T-cell (primary cell): ENCODE measurements around the gene ERCC4. TPM values are rescaled to one million over a fixed set of nuclear protein-coding genes. Genes with fewer than 3 reads are reported as not detected.

ENCODE experiments used
- ATAC-seq, 4 experiments: fragments of 200-7000 bp in 3 of 4; fragments of 150-1000 bp in 1 of 4; cut with Tn5 transposase; replicated peaks in 1 of 4; 1 replicate in 3 of 4; 2 replicates in 1 of 4; pipeline ENCODE4 v1.10.0; 2021; ENCODE audit warnings: moderate library complexity in 3 of 4, mild to moderate bottlenecking in 2 of 4, moderate number of reproducible peaks in 1 of 4
- CTCF ChIA-PET, 2 donors: fragments of 300-600 bp; sonication (Branson Sonifier 250); formaldehyde crosslinking; loops; one replicate each; lab custom pipeline; 2022; ENCODE audit warnings: antibody characterized with exemption in 2 of 2; lab: Charles Lee
- POLR2A ChIA-PET, 2 donors: fragments of 300-600 bp; sonication (Branson Sonifier 250); formaldehyde crosslinking; loops; one replicate each; lab custom pipeline; 2022; ENCODE audit warnings: antibody characterized with exemption in 2 of 2; lab: Charles Lee
- DNase-seq, 35 experiments: peaks; one replicate each; pipeline versions ENCODE4 v3.0.0 to v3.0.0-alpha.2; 2013 to 2023
- H3K27ac ChIP-seq: one replicate; pipeline ENCODE4 v1.5.1; 2013; ENCODE audit warnings: low read length
- H3K27me3 ChIP-seq, 2 experiments: replicated peaks in 1 of 2; 1 replicate in 1 of 2; 2 replicates in 1 of 2; pipeline versions ENCODE4 v1.6.1 to v1.7.0; 2013; ENCODE audit warnings: low read length in 1 of 2, mixed read lengths in 1 of 2; ENCODE audit not compliant: control insufficient read depth in 2 of 2, insufficient read depth in 2 of 2; ENCODE audit errors: extremely low read depth in 1 of 2
- H3K36me3 ChIP-seq, 2 donors: 1 replicate in 1 of 2; 2 replicates in 1 of 2; pipeline versions ENCODE4 v1.6.1 to v1.7.0; 2013; ENCODE audit warnings: low read length in 1 of 2; ENCODE audit not compliant: control insufficient read depth in 2 of 2, insufficient read depth in 1 of 2; ENCODE audit errors: extremely low read depth in 1 of 2
- H3K4me1 ChIP-seq, 2 experiments: 1 replicate in 1 of 2; 2 replicates in 1 of 2; pipeline versions ENCODE4 v1.6.1 to v1.7.0; 2013; ENCODE audit warnings: low read length in 2 of 2, mixed read lengths in 1 of 2; ENCODE audit not compliant: insufficient read depth in 2 of 2, control insufficient read depth in 1 of 2; ENCODE audit errors: extremely low read depth in 1 of 2
- H3K4me3 ChIP-seq, 2 donors: 1 replicate in 1 of 2; 2 replicates in 1 of 2; pipeline versions ENCODE4 v1.5.1 to v1.7.0; 2013; ENCODE audit warnings: mild to moderate bottlenecking in 2 of 2, low read length in 1 of 2, moderate library complexity in 1 of 2; ENCODE audit not compliant: control insufficient read depth in 1 of 2; ENCODE audit errors: extremely low read depth in 1 of 2
- H3K9me3 ChIP-seq: 2 replicates; pipeline ENCODE4 v1.7.0; 2013
- H3K27ac Mint-ChIP-seq, 2 donors: one replicate each; pipeline ENCODE4 v1.8.0; 2020 to 2021; ENCODE audit warnings: mild to moderate bottlenecking in 2 of 2, mixed read lengths in 2 of 2
- H3K27me3 Mint-ChIP-seq, 2 donors: one replicate each; pipeline ENCODE4 v1.8.0; 2021 to 2022; ENCODE audit warnings: mixed read lengths in 2 of 2
- H3K36me3 Mint-ChIP-seq: one replicate; pipeline ENCODE4 v1.8.0; 2021; ENCODE audit warnings: mixed read lengths
- H3K4me1 Mint-ChIP-seq, 3 donors: one replicate each; pipeline ENCODE4 v1.8.0; 2020 to 2022; ENCODE audit warnings: mixed read lengths in 3 of 3, mild to moderate bottlenecking in 1 of 3
- H3K4me3 Mint-ChIP-seq, 3 donors: one replicate each; pipeline ENCODE4 v1.8.0; 2020 to 2022; ENCODE audit warnings: mild to moderate bottlenecking in 3 of 3, mixed read lengths in 3 of 3, moderate library complexity in 3 of 3
- H3K9me3 Mint-ChIP-seq, 3 donors: one replicate each; pipeline ENCODE4 v1.8.0; 2020 to 2022; ENCODE audit warnings: mixed read lengths in 3 of 3
- WGBS: methylation state at CpG from one replicate; pipeline ENCODE4 v1.1.5; 2013; ENCODE audit warnings: missing lambda C conversion rate; ENCODE audit not compliant: insufficient coverage; 5-methylcytosine and 5-hydroxymethylcytosine counted together
- total RNA-seq, 35 experiments: library from RNA in 6 of 35; stranded (reverse) in 6 of 35; fragments of 120-200 nt in 1 of 35; gene quantifications; one replicate each; pipeline versions ENCODE4 v1.2.1 to v1.2.4 and lab custom pipeline; 2013 to 2026

The ERCC4 gene
- total RNA-seq (10 to 100 TPM; 11.6 to 13.7 (median 13.3) TPM), total RNA-seq (lab: John Stamatoyannopoulos, UW) (14.0 to 40.3 (median 25.8) reads per million in 29 experiments)
- 13.6 TPM for total RNA-seq (2013)

DNA sequence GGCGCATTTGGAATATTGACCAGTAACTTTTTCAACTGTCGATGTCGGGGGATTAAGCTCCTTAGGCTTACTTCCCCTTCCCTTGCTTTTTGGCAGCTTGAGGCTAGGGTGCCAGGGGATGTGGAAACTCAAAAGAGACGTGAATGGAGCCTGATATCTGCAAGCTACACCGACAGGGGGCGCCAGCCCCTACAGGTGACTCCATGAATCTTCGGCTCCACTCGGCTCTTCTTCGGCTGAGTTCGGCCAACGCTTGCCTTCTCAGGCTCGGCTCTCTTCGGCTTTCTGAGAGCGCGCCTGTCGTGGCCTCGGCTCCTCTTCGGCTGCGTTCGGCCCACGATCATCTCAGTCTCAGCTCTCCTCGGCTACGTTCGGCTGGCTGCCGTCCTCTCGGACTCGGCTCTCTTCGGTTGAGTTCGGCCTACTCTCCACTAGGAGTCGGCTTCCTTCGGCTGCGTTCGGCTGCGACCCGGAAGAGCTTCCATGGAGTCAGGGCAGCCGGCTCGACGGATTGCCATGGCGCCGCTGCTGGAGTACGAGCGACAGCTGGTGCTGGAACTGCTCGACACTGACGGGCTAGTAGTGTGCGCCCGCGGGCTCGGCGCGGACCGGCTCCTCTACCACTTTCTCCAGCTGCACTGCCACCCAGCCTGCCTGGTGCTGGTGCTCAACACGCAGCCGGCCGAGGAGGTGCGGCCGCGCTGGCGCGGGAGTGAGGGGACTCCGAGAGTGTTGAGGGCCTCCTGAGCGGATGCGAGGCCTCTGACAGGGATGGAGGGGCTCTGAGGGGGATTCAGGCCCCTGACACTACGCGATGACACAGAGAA, at the start of gene ERCC4:
TSS of gene ERCC4 (plus strand) at position 472 of the 827 bp plus-strand sequence. CDS start at position 484, 12 bp downstream.
- POLR2A ChIA-PET, result interaction anchor here in 1 of 2 donors (0.6 to 1.1 kb wide), 4 partner anchors 8 to 714 kb away, joined by 3 read pairs; no protein-coding TSS in a partner anchor
- H3K27me3 Mint-ChIP-seq, result no peaks in the 10 kb centered on the region
- WGBS, result under 1% methylated on average over 59 of the region's 64 CpGs

DNA sequence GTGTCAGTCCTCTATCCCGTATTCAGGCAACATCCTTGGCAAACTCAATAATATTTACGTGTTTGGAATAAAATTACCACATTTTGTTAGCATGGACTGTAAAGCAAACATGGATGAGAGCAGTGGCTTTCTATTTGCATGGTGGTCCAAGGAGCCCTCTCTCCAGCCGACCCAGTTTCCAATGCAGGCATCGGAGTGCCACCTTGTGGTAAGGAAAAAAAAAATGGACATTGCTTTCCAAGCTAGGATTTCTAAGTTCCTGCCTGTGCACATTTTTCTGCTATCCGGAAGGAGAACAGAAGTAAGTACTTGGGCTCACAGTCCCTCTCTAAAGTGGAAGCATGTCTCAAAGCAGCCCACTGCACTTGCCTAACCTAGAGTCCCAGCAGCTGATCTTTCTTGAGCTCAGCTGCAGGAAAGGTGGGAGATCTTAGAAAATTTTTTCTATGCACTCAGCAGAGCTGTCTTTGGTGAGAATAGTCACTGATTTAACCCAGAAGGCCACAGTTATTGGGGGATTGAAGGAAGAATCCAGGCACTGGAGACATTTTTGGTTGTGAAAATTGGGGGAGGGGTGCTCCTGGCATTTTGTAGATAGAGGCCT, 46.0 kb upstream of the ERCC4 start:
- WGBS, result 11% methylated on average over 2 of the region's 5 CpGs
- ATAC-seq, result no peak
- Mint-ChIP-seq H3K4me1 (no peaks in the 10 kb centered on the region), H3K27ac (no peak overlapping the region), H3K9me3 (no peaks in the 10 kb centered on the region), H3K27me3 (peaks cover 19 to 26% of the 10 kb centered on the region in 2 donors), H3K4me3 (no peak overlapping the region), H3K36me3 (no peaks in the 10 kb centered on the region)
- Histone ChIP-seq H3K27ac (no peak overlapping the region), H3K27me3 (peaks cover 2 to 6% of the 10 kb centered on the region in 2 experiments), H3K36me3 (no peaks in the 10 kb centered on the region), H3K9me3 (no peaks in the 10 kb centered on the region), H3K4me1 (no peaks in the 10 kb centered on the region), H3K4me3 (no peak overlapping the region)
- POLR2A ChIA-PET, result no interaction called here
- no peak for DNase-seq
- CTCF ChIA-PET, result interaction anchor here in 1 of 2 donors (1.0 kb wide), 1 partner anchor 50 kb away, joined by 3 read pairs; no protein-coding TSS in a partner anchor

More for the DNA sequence above, at the start of gene ERCC4:
- H3K4me3 Mint-ChIP-seq, result peak within 1 kb of the TSS; percentile 87 to 96 (median 92)
- ATAC-seq (peak; percentile 95 to 98 (median 98)), DNase-seq (peak; percentile 98 to 100 (median 100))
- Histone ChIP-seq H3K27ac (peak within 1 kb of the TSS; percentile 64), H3K4me1 (peaks cover 4 to 17% of the 10 kb centered on the region in 2 experiments), H3K36me3 (peaks cover 0 to 8% of the 10 kb centered on the region in 2 donors), H3K27me3 (peaks cover 0 to 2% of the 10 kb centered on the region in 2 experiments), H3K9me3 (no peaks in the 10 kb centered on the region), H3K4me3 (peak within 1 kb of the TSS; percentile 77 to 83)
- peaks cover 26 to 29% (median 26%) of the 10 kb centered on the region in 3 donors for H3K4me1 Mint-ChIP-seq
- peak within 1 kb of the TSS; percentile 89 to 90 for H3K27ac Mint-ChIP-seq
- CTCF ChIA-PET, result interaction anchor here (0.5 to 2.0 kb wide), 12 partner anchors 9 to 1825 kb away, joined by 3 to 10 read pairs (median 4); no protein-coding TSS in a partner anchor
- peaks cover 4% of the 10 kb centered on the region for H3K36me3 Mint-ChIP-seq
- H3K9me3 Mint-ChIP-seq, result no peaks in the 10 kb centered on the region

GRCh38 chr16:13875614-13876284, 44.2 kb upstream of the ERCC4 start:
- POLR2A ChIA-PET, result no interaction called here
- CTCF ChIA-PET, result no interaction called here
- Histone ChIP-seq H3K36me3 (no peaks in the 10 kb centered on the region), H3K27me3 (peaks cover 0 to 2% of the 10 kb centered on the region in 2 experiments), H3K27ac (no peak overlapping the region), H3K4me1 (no peaks in the 10 kb centered on the region), H3K9me3 (no peaks in the 10 kb centered on the region), H3K4me3 (no peak overlapping the region)
- H3K27me3 Mint-ChIP-seq, result peaks cover 8 to 18% of the 10 kb centered on the region in 2 donors
- no peaks in the 10 kb centered on the region for H3K9me3 Mint-ChIP-seq
- no peak overlapping the region for H3K4me3 Mint-ChIP-seq
- H3K27ac Mint-ChIP-seq, result no peak overlapping the region
- H3K4me1 Mint-ChIP-seq, result no peaks in the 10 kb centered on the region
- no peak for DNase-seq
- H3K36me3 Mint-ChIP-seq, result no peaks in the 10 kb centered on the region
- WGBS, result 50% methylated on average over 1 of the region's 5 CpGs
- ATAC-seq, result no peak

DNA sequence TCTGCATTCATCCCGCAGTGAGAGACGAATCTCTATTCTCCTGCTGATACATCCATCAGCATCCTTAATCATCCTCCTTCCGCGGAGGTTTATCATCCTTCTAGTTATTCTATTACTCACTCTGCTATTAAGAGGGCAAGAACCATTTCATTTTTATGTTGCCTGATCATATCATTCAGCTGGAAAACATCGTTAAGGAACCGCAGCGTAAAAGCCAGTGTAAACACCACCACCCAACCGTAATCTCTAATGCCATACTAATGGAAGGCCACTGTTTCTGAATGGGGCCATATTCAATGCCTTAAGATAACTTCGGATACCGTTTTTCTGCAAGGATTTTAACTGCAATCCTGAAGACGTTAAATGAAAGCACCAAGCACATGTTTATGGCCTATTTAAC, 36.7 kb upstream of the ERCC4 start:
- no peaks in the 10 kb centered on the region for H3K9me3 ChIP-seq
- H3K9me3 Mint-ChIP-seq, result peaks cover 0 to 3% (median 0%) of the 10 kb centered on the region in 3 donors
- ATAC-seq (no peak), DNase-seq (no peak)
- no peaks in the 10 kb centered on the region for H3K36me3 ChIP-seq
- CTCF ChIA-PET, result no interaction called here
- H3K4me3 Mint-ChIP-seq, result no peak overlapping the region
- H3K36me3 Mint-ChIP-seq, result no peaks in the 10 kb centered on the region
- 81% methylated on average over 6 of the region's 11 CpGs for WGBS
- peaks cover 13 to 14% of the 10 kb centered on the region in 2 donors for H3K27me3 Mint-ChIP-seq
- no peaks in the 10 kb centered on the region for H3K4me1 Mint-ChIP-seq
- H3K4me3 ChIP-seq, result no peak overlapping the region
- POLR2A ChIA-PET, result no interaction called here
- H3K27ac Mint-ChIP-seq, result no peak overlapping the region
- H3K27me3 ChIP-seq, result no peaks in the 10 kb centered on the region
- no peaks in the 10 kb centered on the region for H3K4me1 ChIP-seq
- no peak overlapping the region for H3K27ac ChIP-seq

GRCh38 chr16:13883881-13884280, 36.1 kb upstream of the ERCC4 start:
- H3K4me3 Mint-ChIP-seq, result no peak overlapping the region
- ATAC-seq, result no peak
- H3K27ac ChIP-seq, result no peak overlapping the region
- H3K9me3 Mint-ChIP-seq, result peaks cover 0 to 7% (median 0%) of the 10 kb centered on the region in 3 donors
- H3K4me3 ChIP-seq, result no peak overlapping the region
- H3K4me1 ChIP-seq, result no peaks in the 10 kb centered on the region
- POLR2A ChIA-PET, result no interaction called here
- H3K27me3 ChIP-seq, result no peaks in the 10 kb centered on the region
- peaks cover 13 to 14% of the 10 kb centered on the region in 2 donors for H3K27me3 Mint-ChIP-seq
- no peaks in the 10 kb centered on the region for H3K4me1 Mint-ChIP-seq
- DNase-seq, result no peak
- no peaks in the 10 kb centered on the region for H3K9me3 ChIP-seq
- CTCF ChIA-PET, result no interaction called here
- H3K27ac Mint-ChIP-seq, result no peak overlapping the region
- H3K36me3 ChIP-seq, result no peaks in the 10 kb centered on the region
- WGBS, result no CpG with 5 or more reads among the region's 3 CpGs
- H3K36me3 Mint-ChIP-seq, result no peaks in the 10 kb centered on the region

GRCh38 chr16:13885700-13886099, 34.3 kb upstream of the ERCC4 start:
- peaks cover 10 to 17% of the 10 kb centered on the region in 2 donors for H3K27me3 Mint-ChIP-seq

More at GRCh38 chr16:13885700-13886099, 34.3 kb upstream of the ERCC4 start:
- H3K9me3 Mint-ChIP-seq, result peaks cover 0 to 7% (median 3%) of the 10 kb centered on the region in 3 donors
- DNase-seq (no peak), ATAC-seq (no peak)
- H3K4me3 ChIP-seq, result no peak overlapping the region
- H3K9me3 ChIP-seq, result no peaks in the 10 kb centered on the region
- CTCF ChIA-PET, result no interaction called here
- POLR2A ChIA-PET, result no interaction called here
- H3K4me1 ChIP-seq, result no peaks in the 10 kb centered on the region
- H3K4me3 Mint-ChIP-seq, result no peak overlapping the region
- H3K27me3 ChIP-seq, result peaks cover 0 to 3% of the 10 kb centered on the region in 2 experiments
- WGBS, result no CpG with 5 or more reads among the region's 6 CpGs
- H3K36me3 Mint-ChIP-seq, result no peaks in the 10 kb centered on the region
- H3K27ac Mint-ChIP-seq, result no peak overlapping the region
- no peak overlapping the region for H3K27ac ChIP-seq
- H3K4me1 Mint-ChIP-seq, result no peaks in the 10 kb centered on the region
- H3K36me3 ChIP-seq, result no peaks in the 10 kb centered on the region
